GM18858 (cell line): ENCODE results near the gene STX8.
"Not testable (repeated sequence)": the region's sequence is repeated elsewhere in the genome, so short reads cannot be mapped to it uniquely, and the experiment has no call there.

Source experiments
- ATAC-seq: cut with Tn5 transposase; IDR thresholded peaks from one replicate; pipeline ENCODE4 v1.9.1; 2021; ENCODE audit not compliant: unreplicated experiment

Gene STX8

DNA sequence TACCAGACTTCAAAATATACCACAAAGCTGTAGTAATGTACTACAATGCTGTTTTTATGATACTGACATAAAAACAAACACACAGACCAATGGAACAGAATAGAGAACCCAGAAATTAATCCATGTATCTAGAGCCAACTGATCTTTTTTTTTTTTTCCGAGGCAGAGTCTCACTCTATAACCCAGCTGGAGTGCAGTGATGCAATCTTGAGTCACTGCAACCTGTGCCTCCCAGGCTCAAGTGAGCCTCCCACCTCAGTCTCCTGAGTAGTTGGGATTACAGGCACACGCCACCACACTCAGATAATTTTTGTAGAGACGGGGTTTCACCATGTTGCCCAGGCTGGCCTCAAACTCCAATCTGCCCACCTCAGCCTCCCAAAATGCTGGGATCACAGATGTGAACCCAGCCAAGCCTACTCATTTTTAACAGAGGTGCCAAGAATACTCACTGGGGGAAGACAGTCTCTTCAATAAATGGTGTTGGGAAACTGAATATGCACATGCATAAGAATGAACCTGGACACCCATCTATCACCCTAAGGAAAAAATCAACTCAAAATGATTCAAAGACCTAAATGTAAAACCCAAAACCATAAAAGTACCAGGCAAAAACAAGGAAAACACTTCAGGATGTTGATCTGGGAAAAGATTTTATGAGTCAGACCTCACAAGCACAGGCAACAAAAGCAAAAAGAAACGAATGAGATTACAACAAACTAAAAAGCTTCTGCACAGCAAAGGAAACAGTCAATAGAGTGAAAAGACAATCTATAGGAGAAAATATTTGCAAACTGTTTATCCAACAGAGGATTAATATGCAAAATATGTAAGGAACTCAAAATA, 63.1 kb downstream of the STX8 start:
- ATAC-seq = no peak

DNA sequence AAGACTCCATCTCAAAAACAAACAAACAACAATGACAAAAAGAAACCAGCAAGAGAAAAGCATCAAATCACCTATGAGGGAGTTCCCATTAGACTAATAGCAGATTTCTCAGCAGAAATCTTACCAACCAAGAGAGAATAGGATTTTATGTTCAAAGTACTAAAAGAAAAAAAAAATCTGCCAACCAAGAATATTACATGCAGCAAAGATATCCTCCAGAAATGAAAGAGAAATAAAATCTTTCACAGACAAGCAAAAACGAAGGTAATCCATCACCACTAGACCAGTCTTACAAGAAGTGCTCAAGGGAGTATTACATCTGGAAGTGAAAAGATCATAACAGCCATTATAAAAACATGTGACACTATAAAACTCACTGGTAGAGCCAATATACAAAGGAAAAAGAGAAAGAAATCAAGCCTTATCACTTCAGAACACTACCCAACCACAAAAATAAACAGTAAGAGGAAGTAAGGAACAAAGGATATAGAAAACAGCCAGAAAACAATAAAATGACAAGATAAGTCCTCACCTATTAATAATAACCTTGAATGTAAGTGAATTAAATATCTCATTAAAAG, 66.3 kb downstream of the STX8 start:
- no peak for ATAC-seq

GRCh38 chr17:9499041-9499440, 76.6 kb downstream of the STX8 start:
- ATAC-seq = no peak

GRCh38 chr17:9498490-9498889, 77.1 kb downstream of the STX8 start:
- no peak for ATAC-seq

DNA sequence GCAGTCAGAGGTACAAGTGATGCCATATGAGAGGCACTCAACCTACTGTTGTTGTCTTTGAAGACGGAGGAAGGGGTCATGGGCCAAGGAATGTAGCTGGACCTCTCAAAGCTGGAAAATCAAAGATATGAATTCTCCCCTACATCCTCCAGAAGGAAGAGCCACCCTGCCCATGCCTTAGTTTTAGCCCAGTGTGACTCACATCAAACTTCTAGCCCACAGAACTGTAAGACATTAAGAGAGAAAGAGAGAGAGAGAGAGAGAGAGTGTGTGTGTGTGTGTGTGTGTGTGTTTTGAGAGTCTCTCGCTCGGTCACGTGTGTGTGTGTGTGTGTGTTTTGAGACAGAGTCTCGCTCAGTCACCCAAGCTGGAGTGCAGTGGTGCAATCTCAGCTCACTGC, 87.1 kb downstream of the STX8 start:
- ATAC-seq = no peak

DNA sequence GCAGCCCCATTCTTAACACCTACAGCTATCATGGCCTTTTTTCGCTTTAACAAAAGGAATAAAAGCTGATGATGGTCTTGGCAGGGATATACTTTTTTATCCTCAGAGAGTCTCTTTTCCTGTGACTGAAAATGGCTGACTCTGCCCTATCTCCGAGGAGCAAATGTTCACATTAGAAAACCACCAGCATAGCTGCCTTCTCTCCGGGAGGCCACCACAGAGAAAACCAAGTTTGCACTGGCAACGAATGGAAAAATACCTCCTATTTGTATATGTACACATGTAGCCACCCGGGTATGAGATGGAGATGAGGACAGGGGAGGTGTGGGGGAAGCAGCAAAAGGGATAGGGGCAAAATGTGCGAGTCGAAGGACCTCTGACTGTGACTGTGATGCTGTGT, 88.2 kb downstream of the STX8 start:
- no peak for ATAC-seq

DNA sequence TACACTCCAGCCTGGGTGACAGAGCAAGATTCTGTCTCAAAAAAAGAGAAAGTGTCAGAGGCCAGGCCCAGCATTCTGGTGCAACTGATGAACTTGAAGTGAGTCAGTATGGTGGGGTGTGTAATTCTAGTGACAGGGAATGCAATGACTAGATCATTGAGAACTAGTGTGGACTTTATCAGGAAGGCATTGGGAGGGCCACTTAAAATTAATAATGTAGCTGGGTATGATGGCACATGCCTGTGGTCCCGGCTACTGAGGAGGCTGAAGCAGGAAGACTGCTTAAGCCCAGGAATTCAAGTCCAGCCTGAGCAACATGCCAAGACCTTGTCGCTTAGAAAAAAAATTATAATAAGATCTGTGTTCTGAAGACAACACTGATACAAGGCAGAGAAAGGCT, 90.8 kb downstream of the STX8 start:
- ATAC-seq = no peak

GRCh38 chr17:9479964-9480363, 95.7 kb downstream of the STX8 start:
- no peak for ATAC-seq

DNA sequence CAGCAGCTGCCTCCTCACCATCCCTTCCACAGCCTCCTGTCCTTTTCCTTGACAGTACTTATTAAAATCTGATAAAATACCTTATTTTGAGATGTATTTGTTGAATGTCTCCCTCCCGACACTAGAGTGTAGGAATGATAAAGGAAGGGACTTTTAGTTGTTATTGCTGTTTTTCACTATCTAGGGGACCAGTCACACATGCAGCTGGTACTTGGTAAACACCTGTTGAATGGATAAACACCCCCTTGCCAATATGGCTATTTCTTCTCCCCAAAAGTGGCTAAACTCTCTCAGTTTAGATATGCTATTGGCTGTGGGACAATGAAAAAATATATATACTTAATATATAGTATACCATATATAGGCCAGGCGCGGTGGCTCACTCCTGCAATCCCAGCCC, 96.7 kb downstream of the STX8 start:
- ATAC-seq = no peak

- ATAC-seq = no peak
Observed at GRCh38 chr17:9475101-9475658, 100.4 kb downstream of the STX8 start.

- no peak for ATAC-seq
Observed at GRCh38 chr17:9473711-9474110, 101.9 kb downstream of the STX8 start.

DNA sequence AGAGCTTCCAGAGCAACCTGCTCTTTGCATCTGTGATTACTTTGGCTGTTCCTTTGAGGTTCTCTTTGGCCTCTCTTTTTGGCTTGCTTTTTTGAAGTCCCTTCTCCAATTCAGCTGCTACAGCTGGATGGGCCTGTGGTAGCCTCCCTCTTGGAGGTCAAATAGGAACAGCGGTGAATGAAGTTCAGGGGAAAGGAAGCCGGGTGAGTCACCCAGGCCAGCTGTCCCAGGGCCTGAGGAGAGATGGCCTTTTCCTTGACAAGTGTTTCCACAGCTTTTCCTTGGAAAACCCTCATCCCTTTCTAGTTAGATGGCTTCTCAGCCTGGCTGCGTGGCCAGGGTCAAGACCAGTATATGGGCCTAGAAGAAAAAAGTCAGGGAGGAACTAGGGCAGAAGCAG, 103.1 kb downstream of the STX8 start:
- no peak for ATAC-seq

DNA sequence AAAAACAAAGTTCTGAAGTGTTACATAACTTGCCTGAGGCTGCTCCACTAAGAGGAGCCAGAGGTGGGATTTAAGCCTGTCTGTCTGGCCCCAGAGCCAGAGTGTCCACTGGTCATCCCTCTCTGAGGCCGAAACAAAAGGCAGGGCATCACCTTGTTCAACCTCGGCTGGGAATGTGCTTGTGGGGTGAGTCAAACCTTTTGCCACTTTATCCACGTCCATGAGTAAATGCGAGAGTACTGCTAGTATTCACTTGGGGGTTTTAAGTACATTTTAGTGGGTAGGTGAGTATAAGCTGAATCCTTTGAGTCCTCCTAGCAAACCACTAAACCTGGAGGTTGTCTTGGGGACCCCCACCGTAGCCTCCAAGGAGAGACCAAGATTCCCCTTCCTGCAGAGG, 103.5 kb downstream of the STX8 start:
- no peak for ATAC-seq

DNA sequence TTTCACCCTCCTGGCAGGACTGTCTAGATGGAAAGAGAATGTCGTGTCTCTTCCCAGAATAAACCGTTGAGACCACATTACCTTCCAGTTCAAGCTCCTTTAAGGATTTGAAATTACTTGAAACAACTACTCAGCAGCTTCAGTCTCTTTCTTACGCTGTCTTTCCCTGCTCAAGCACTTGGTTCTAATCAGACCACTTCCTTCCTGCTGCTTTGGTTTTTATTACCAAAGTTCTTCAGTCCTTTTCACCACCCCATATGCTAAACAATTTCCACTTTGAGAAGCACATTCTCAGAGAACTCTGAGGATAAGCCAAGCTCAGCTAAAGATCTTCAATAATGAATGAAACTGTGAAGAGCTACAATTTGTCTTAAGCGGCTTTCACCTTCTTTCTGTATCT, 105.4 kb downstream of the STX8 start:
- ATAC-seq = no peak

DNA sequence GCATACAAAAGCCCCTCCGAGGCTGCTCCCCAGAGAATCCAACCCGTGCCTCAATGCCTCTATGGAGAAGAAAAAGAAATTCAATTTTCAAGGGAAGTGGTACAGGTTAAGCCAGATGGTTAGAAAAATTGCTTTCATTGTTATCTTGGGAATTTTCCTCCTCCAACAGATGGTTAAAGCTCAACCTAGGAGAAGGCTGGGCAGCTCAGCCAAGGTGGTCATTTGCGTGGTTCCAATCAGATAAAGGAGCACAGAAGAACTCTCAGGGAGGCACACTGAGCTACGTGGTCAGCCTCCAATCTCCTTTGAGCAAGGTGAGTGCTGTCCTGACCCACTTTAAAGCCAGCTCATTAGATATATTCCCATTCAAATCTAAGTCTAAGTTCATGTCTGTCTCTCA, 106.7 kb downstream of the STX8 start:
- ATAC-seq = no peak

- no peak for ATAC-seq
Observed at GRCh38 chr17:9468532-9468931, 107.1 kb downstream of the STX8 start.

GRCh38 chr17:9467518-9467917, 108.1 kb downstream of the STX8 start:
- no peak for ATAC-seq

DNA sequence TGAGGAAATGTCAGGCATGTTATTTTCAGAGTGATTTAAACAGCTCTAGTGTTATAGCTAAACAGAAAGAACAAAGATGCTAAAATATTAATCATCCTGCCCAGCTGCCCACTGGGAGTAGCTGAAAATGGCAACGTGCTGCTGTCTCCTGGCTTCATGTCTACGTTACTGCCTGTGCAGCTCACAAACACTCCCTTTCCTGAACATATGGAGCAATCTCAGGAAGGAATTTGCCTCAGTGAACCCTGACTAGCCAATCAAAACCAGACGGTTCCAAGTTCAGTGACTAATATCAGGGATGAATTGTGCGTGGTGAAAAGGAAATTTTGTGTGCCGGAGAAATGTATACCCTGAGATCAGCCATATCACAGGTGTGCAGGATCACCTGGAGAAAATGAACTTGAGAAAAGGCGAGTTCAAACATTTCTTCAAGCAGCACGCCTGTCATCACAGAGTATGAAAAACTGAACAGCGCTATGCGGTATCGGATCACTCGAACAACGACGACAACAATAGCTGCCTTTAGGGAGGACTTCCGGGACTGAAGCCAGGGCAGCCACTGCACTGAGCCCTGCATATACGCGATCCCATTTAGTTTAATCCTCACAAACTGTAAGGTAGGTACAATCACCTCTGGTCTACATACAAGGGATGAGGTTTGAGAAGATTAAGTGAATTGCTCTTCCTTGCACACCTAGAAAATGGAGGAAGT, 110.3 kb downstream of the STX8 start:
- no peak for ATAC-seq

GRCh38 chr17:9457005-9457404, 118.6 kb downstream of the STX8 start:
- no peak for ATAC-seq

DNA sequence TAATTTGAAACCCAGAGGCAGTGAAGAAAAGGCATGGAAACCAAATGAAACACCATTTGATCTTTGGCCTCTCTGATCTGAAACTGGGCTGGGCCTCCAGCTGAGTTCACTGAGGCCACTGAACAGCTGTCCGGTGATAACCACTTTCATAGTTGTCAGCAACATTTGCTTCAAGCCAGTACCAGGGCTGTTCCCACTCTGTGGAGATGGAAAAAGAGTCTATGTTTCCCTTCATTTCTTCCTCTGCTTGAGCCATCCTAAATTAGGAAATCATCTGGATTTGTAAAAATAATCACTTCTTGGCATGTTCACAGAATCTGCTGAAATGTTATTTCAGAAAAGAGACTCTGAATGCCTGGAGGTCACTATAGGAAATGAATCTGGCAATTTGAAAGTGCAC, 119.3 kb downstream of the STX8 start:
- ATAC-seq = no peak

- no peak for ATAC-seq
Observed at GRCh38 chr17:9451934-9452333, 123.7 kb downstream of the STX8 start.

- not testable (repeated sequence) for ATAC-seq
Observed at GRCh38 chr17:9447298-9447697, 128.3 kb downstream of the STX8 start.
